ENCODE measurements around the gene TFAP2E.
"Not testable (repeated sequence)": the region's sequence is repeated elsewhere in the genome, so short reads cannot be mapped to it uniquely, and the experiment has no call there.

Gene TFAP2E

DNA sequence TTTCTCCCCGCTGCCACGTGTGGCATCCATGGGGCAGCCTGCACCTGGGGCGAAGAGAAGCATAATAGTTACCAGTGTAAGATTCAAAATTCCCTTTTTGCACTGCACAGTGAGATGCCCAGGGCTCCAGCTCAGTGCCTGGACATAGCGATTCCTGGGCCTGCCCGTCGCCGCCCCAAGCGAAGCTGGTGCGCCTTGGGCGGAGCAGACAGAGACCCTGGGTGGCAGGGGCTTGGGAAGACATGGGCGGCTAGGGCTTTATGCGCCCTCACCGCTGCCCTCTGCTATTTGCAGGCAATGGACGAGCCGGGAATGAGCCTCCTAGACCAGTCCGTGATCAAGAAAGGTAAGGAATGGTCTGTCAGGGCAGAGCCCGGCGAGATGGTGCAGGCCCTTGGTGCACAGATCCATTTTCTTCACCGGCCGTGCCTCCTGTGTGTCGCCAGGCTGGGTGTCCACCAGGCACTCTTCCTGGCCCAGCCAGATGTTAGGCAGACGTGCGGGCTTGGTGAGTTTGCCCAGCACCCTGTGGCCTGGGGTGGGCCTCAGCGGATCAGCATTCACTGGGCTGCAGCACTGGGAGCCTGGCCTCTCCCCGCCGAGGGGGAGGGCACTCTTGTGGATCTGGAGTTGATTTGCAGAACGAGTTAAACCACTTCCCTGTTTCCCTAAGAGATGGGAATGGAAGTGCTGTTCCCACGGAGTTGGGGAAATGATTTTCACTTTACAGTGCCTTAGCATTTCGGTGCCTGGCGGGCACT, 1.7 kb downstream of the TFAP2E start:
- DNase-seq = peak; percentile 93

DNA sequence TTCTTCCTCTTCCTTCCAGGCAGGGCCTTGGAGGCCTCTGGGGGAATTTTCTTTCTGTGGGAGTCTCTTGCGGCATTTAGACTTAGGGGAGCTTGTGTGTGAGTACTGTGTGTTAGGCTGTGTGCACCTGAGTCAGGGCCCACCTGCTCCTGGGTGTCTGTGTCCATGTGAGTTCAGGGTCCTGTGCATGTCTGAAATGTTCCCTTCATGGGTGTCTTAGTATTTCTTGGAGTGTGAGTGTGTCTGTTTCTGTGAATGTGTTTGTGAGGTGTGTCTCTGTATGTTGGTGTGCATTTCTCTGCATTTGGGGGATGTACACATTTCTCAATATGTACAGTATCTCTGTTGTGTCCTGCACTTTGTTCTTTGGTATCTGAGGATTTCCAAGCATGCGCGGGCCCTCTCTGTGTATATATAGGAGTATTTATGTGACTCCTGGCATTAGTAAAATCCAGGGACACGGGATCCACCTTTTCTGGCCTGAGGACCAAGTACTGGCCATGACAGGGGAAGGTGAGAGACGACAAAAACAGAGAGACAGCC, 2.4 kb downstream of the TFAP2E start:
- DNase-seq = no peak

DNA sequence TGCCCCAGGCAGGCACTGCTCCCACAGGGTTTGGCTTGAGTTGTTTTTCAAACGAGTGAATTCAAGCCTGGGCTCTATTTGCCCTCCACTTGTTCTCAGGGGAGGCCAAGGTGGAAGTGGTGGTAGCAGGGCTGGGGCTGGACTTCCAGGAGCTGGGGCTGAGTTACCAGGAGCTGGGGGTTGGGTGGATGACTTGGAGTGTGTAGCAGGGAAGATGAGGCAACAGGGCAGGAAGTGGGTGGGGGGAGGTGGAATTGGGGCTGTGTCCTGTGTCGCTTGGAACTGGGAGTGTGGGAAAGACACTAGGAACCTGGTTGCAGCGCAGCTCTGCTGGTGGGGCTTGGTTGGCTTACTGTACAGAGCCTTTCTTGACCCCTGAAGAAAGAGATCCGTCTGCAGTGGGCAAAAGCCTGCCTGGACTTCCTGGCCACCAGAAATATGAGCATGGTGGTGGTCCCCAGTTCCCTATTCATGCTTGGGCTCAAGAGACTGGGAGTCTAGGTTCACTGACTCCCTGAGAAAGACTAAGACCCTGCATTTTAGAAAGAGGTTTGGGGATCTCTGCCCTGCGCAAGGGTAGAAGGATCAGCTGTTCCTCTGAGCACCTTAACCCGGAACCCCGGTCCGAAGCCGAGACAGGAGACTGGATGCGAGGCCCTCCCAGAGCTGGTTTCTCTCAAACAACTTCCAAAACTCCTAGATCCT, 3.1 kb downstream of the TFAP2E start:
- no peak for DNase-seq

GRCh38 chr1:35576766-35577070, 3.6 kb downstream of the TFAP2E start:
- DNase-seq = not testable (repeated sequence)

- no peak for DNase-seq
These were observed 4.2 kb downstream of the TFAP2E start for GRCh38 chr1:35577071-35577998.

GRCh38 chr1:35580949-35581388, 7.9 kb downstream of the TFAP2E start:
- DNase-seq = no peak

DNA sequence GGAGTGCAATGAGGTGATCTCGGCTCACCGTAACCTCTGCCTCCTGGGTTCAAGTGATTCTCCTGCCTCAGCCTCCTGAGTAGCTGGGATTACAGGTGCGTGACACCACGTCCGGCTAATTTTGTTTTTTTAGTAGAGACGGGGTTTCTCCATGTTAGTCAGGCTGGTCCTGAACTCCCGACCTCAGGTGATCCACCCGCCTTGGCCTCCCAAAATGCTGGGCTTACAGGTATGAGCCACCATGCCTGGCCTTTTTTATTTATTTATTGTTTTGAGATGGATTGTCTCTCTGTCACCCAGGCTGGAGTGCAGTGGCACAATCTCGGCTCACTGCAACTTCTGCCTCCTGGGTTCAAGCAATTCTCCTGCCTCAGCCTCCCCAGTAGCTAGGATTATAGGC, 8.5 kb downstream of the TFAP2E start:
- DNase-seq = not testable (repeated sequence)

GRCh38 chr1:35585281-35585680, 12.2 kb downstream of the TFAP2E start:
- no peak for DNase-seq

DNA sequence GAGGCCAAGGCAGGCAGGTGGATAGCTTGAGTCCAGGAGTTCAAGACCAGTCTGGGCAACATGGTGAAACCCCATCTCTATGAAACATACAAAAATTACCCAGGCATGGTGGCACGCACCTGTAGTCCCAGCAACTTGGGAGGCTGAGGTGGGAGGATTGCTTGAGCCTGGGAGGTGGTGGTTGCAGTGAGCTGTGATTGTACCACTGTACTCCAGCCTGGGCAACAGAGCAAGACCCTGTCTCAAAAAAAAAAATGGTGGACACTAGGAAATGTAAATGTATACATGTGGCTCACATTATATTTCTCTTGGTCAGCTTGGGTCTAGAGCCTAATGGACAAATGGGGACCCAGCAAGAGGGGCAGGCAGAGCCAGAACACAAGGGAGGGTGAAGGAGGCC, 12.7 kb downstream of the TFAP2E start:
- not testable (repeated sequence) for DNase-seq

DNA sequence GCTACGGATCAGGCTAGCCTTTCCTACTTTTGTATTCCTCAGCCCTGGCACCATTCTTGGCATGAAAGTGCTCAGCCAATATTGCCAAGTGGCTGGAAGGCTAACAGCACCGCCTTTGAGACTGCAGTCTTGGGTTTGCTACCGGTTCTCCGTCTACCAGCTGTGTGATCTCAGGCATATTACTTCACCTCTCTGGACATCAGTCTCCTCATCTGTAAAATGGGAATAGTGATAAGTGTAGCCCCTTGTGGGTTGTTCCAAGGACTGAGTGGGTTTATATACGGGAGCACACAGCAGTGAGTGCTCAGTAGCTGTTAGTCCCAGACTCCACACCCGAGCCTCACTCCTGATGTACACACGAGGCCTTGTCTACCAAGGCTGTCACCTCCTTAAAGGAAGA, 13.7 kb downstream of the TFAP2E start:
- DNase-seq = no peak

DNA sequence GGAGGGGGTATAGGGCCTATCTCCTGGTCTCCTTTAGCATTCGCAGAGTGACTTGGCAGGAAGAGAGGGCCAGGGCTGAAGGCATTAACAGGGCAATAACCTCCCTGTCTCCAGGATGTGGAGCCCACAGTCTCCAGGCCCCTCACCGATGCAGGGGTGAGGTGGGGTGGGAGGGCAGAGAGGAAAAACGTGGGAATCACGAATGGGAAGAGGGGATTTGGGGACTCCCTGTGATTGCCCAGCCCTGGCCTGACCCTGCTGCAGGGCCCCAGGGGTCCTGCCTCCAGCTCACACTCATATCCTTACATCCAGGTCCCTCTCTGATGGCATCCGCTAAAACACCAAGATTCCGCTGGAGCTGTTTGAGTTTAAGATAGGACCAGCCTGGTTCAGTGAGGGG, 14.6 kb downstream of the TFAP2E start:
- no peak for DNase-seq

GRCh38 chr1:35588197-35588910, 15.2 kb downstream of the TFAP2E start:
- DNase-seq = no peak

GRCh38 chr1:35589516-35590427, 16.7 kb downstream of the TFAP2E start:
- DNase-seq = no peak

- no peak for DNase-seq
These were observed 17.4 kb downstream of the TFAP2E start for GRCh38 chr1:35590476-35591040.

GRCh38 chr1:35591211-35591610, 18.1 kb downstream of the TFAP2E start:
- DNase-seq = no peak

DNA sequence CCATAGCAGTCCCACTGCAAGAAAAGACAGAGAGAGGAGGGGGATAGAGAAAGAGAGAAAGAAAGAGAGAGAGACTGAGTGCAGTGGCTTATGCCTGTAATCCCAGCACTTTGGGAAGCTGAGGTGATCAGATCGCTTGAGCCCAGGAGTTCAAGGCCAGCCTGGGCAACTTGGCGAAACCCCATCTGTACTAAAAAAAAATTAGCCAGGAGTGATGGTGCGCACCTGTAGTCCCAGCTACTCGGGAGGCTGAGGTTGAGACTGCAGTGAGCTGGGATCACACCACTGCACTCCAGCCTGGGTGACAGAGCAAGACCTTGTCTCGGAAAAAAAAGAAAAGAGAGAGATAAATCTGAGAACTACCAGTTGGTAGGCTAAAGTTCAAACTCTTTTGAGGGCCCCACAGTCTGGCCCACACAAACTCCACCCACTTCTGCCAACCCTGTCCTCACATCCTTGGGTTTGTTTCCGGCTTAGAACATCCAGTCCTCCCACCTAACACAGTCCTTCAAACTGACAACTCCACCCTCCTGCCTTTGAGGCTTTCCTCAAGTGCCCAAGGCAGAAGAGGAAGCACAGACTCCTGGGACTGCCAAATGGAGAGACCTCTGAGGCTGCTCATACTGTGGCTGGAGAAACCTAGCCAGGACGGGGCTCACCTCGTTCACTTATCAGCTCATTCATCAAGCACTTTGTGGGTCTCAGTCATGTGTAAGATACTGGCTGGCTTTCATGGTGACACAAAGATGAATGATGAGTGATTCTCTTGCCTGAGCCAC, 20.1 kb downstream of the TFAP2E start:
- no peak for DNase-seq

DNA sequence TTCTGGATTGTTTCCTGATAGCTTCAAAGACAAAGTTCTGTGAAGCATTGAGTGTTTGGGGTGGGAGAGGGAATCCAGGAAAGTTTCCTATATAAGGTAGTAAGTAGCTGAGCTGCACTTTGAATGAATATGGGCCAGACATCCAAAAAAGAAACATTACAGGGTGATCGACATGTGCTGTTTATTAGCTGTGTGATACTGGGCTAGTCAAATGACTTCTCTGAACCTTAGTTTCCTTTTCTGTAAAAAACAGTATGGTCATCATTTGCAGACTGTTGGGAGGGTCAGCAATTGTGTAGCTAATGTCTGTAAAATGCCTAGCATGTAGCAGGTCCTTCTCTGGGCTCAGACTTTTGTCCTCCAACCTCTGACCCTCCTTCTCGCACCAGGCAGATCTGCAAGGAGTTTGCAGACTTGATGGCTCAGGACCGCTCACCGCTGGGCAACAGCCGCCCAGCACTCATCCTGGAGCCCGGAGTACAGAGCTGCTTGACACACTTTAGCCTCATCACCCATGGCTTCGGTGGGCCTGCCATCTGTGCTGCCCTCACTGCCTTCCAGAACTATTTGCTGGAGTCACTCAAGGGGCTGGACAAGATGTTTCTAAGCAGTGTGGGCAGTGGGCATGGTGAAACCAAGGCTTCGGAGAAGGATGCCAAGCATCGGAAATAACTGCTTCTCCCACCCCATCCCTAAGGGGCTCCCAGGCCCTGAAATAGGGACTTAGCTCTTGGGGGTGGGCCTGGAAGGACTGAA, 21.1 kb downstream of the TFAP2E start:
- DNase-seq = no peak

- DNase-seq = no peak
These were observed 22.6 kb downstream of the TFAP2E start for GRCh38 chr1:35595684-35596083.

- no peak for DNase-seq
These were observed 24.8 kb downstream of the TFAP2E start for GRCh38 chr1:35597870-35598269.
